GM12874 (cell line): ENCODE data around the gene LRBA.
A peak's percentile ranks its signal among the peaks of the same experiment; 100 is the strongest.

Source experiments
- TF ChIP-seq, protein P1 (sequence below): IDR thresholded peaks from 2 replicates; pipeline ENCODE4 v1.5.1; 2011; ENCODE audit warnings: low read depth, mild to moderate bottlenecking, control low read depth, low read length, moderate library complexity; ENCODE audit not compliant: insufficient read depth

The LRBA gene

DNA sequence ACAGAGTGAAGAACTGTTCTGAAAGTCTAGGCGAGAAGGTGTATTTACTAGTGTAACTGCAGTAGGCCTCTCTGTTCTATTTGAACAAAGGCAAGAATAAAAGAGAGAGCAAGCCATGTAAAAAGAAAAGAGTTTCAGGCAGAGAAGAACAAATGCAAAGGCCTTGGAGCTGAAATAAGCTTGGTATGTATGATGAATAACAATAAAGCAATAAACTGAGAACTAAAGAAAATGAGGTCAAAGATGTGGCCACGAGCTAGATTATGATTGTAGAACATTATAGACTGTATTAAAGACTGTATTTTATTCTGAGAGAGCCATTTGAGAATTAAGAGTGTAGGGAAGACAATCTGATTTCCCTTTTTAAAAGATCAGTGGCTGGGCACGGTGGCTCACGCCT lies 160.5 kb downstream of the LRBA start:
- TF ChIP-seq, protein P1, sequence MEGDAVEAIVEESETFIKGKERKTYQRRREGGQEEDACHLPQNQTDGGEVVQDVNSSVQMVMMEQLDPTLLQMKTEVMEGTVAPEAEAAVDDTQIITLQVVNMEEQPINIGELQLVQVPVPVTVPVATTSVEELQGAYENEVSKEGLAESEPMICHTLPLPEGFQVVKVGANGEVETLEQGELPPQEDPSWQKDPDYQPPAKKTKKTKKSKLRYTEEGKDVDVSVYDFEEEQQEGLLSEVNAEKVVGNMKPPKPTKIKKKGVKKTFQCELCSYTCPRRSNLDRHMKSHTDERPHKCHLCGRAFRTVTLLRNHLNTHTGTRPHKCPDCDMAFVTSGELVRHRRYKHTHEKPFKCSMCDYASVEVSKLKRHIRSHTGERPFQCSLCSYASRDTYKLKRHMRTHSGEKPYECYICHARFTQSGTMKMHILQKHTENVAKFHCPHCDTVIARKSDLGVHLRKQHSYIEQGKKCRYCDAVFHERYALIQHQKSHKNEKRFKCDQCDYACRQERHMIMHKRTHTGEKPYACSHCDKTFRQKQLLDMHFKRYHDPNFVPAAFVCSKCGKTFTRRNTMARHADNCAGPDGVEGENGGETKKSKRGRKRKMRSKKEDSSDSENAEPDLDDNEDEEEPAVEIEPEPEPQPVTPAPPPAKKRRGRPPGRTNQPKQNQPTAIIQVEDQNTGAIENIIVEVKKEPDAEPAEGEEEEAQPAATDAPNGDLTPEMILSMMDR, result no peak

DNA sequence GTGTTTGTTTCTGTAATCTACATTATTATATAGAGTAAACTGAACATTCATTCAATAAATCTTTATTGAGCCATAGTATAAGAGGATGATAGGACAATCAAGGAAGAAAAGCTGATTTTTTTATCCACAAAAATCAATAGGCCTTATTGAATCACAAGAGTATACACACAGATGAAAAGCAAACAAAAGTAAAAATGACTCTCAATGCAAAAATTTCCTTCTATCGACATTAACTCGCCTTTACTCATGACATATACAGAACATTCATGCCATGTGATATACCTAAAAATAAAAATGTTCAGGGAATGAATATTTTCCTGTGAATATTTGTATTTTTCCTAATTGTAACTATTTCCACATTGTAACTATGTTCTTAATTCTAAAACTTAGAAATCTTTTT lies 161.2 kb downstream of the LRBA start:
- TF ChIP-seq, protein P1, result no peak

DNA sequence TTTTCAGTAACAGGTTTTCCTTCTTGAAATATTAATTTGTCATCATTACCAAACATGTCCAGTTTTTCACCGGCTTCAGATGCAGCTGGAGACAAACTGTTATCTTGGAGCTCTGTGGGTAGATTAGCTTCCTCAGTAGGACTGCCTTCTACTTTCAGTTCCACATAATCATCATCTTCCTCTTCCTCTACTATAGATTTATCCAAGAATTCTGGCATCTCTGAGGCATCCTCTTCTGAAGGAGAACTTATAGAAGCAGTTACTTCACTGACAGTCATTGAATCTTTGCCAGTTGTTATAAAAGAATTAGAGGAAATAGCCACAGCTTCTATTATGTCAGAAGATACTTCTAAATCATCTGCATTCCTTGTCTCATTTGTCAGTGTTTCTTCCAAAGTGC lies 162.9 kb downstream of the LRBA start:
- TF ChIP-seq, protein P1, result no peak

DNA sequence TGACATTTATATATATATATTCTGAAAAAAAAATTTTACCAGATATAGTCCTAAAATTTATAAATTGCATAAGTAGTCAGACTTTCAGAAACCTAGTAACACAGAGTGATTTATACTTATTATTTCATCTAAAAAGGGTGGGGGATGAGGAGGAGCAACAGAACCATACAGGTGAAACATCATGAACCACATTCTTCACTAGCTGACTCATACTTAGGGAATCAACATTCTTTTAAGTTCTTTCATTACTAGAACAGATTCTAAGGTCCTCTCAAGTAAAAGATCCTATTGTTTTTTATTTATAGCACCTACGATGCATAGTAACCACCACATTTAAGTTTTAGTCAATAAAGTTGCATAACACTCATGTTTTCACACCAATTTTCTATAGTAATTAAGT lies 166.1 kb downstream of the LRBA start:
- TF ChIP-seq, protein P1, result no peak

DNA sequence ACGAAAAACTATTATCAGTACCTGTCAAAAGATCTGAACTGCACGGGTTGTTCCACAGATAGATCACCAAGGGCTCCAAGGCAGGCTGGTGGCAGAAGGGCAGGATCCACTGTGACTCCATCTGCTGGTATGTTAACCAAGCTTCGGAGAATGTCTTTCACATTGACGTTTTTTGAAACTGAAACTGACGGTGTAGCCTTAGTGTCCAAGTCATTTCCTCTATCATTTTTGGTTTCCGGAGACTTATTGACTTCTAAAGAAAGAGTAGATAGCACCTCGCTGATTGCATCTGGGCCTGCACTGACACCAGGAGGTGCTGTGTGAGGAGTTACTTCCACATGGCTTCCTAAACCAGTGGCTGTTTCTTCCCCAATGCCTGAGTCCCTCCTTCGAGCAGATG lies 186.9 kb downstream of the LRBA start:
- TF ChIP-seq, protein P1, result peak; percentile 34; the same call in 1 of the 2 replicates

DNA sequence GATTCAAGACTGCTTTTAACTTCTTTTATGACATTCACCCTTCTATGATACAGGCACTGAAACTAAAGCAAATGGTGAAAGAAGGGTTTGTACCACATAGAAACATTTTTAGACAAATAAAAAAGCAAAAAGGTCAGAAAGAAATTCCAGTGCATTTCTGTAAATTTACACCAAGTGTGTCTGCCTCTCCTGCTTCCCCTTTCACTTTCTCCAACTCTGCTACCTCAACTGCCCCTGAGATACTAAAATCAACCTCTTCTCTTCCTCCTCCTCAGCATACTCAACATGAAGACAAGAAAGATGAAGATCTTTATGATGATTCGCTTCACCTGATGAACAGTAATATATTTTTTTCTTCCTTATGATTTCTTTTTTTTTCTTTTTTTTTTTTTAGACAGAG lies 187.9 kb downstream of the LRBA start:
- TF ChIP-seq, protein P1, result no peak

DNA sequence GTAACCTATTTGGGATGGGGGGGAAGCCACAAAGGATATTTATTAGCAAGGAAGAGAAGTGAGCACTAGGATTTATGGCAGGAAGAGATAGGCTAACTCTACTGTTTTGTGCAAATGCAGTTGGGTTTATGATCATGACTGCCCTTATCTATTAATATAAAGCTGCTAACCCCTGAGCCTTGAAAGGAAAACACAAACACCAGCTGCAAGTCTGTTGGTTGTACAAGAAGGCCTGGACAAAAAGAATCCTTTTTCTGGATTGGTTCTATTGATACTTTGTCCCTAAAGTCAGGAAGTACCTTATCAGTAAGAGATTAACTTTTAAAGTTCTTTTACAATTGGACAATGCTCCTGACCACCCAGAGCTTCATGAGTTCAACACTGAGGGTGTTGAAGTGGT lies 188.8 kb downstream of the LRBA start:
- TF ChIP-seq, protein P1, result no peak

DNA sequence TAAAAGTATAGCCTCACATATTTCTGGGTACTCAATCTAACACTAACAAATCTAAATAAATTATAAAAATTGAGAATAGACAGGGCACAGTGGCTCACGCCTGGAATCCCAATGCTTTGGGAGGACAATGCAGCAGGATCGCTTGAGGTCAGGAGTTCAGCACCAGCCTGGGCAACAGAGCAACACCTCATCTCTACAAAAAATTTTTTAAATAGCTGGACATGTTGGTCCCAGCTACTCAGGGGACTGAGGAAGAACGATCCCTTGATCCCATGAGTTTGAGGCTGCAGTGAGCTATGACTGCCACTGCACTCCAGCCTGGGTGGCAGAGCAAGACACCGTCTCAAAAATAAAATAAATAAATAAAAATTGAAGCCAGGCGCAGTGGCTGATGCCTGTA lies 192.7 kb downstream of the LRBA start:
- TF ChIP-seq, protein P1, result no peak
